CD4-positive, alpha-beta memory T cell (primary cell): ENCODE data around the gene GC. TPM values are rescaled to one million over a fixed set of nuclear protein-coding genes. Genes with fewer than 3 reads are reported as not detected.

Experiments
- CTCF ChIA-PET: fragments of 350-600 bp; sonication (Branson Sonifier 250); formaldehyde crosslinking; loops from one replicate; lab custom pipeline; 2021; ENCODE audit warnings: inconsistent platforms; ENCODE audit not compliant: partially characterized antibody; lab: Charles Lee
- POLR2A ChIA-PET: fragments of 350-600 bp; sonication (Branson Sonifier 250); formaldehyde crosslinking; loops from one replicate; lab custom pipeline; 2021; ENCODE audit not compliant: partially characterized antibody; lab: Charles Lee
- DNase-seq, 5 donors: peaks; one replicate each; pipeline versions ENCODE4 v3.0.0 to v3.0.0-alpha.2; 2020 to 2022; ENCODE audit warnings: mixed read lengths in 1 of 5
- H3K27ac ChIP-seq: one replicate; pipeline ENCODE4 v1.7.0; 2013; ENCODE audit warnings: low read depth, low read length
- H3K27me3 ChIP-seq: 2 replicates; pipeline ENCODE4 v1.7.0; 2013; ENCODE audit warnings: mild to moderate bottlenecking, low read length, moderate library complexity; ENCODE audit not compliant: insufficient read depth
- H3K36me3 ChIP-seq: 2 replicates; pipeline ENCODE4 v1.7.0; 2013; ENCODE audit warnings: mild to moderate bottlenecking, low read length, moderate library complexity; ENCODE audit not compliant: insufficient read depth
- H3K4me1 ChIP-seq: 2 replicates; pipeline ENCODE4 v1.7.0; 2013; ENCODE audit warnings: mild to moderate bottlenecking, low read length, moderate library complexity; ENCODE audit not compliant: insufficient read depth
- H3K4me3 ChIP-seq, 2 donors: one replicate each; pipeline ENCODE4 v1.7.0; 2013; ENCODE audit warnings: low read length in 2 of 2, mild to moderate bottlenecking in 1 of 2
- H3K9me3 ChIP-seq, 2 donors: one replicate each; pipeline ENCODE4 v1.7.0; 2013; ENCODE audit warnings: low read length in 2 of 2, control low read depth in 1 of 2; ENCODE audit not compliant: control insufficient read depth in 1 of 2
- H3K27ac Mint-ChIP-seq, 7 donors: one replicate each; pipeline ENCODE4 v1.8.0; 2020 to 2021; ENCODE audit warnings: mixed read lengths in 7 of 7, mild to moderate bottlenecking in 6 of 7, inconsistent platforms in 3 of 7, moderate library complexity in 3 of 7
- H3K27me3 Mint-ChIP-seq, 2 donors: one replicate each; pipeline ENCODE4 v1.8.0; 2020 to 2021; ENCODE audit warnings: mixed read lengths in 2 of 2
- H3K36me3 Mint-ChIP-seq, 2 donors: one replicate each; pipeline ENCODE4 v1.8.0; 2020 to 2021; ENCODE audit warnings: mixed read lengths in 2 of 2, inconsistent platforms in 1 of 2, mild to moderate bottlenecking in 1 of 2
- H3K4me1 Mint-ChIP-seq, 4 donors: one replicate each; pipeline ENCODE4 v1.8.0; 2020 to 2021; ENCODE audit warnings: mixed read lengths in 4 of 4, mild to moderate bottlenecking in 1 of 4
- H3K4me3 Mint-ChIP-seq, 8 donors: one replicate each; pipeline ENCODE4 v1.8.0; 2020 to 2021; ENCODE audit warnings: mixed read lengths in 8 of 8, mild to moderate bottlenecking in 7 of 8, moderate library complexity in 6 of 8, inconsistent platforms in 3 of 8
- H3K9me3 Mint-ChIP-seq, 8 donors: one replicate each; pipeline ENCODE4 v1.8.0; 2020 to 2021; ENCODE audit warnings: mixed read lengths in 8 of 8, mild to moderate bottlenecking in 5 of 8, inconsistent platforms in 3 of 8, moderate library complexity in 1 of 8
- intact Hi-C: fragments of 100-400 bp; cut with micrococcal nuclease; formaldehyde crosslinking; loops from one replicate; pipeline ENCODE4 v1.15.1; 2023
- polyA plus RNA-seq, 2 donors: library from polyadenylated mRNA; unstranded; fragments of 300-500 nt; fragmentation: Illumina TruSeq; gene quantifications; one replicate each; pipeline ENCODE4 v1.2.3, GENCODE V29; 2021
- total RNA-seq, 2 experiments: library from RNA; stranded (reverse); gene quantifications; one replicate each; pipeline ENCODE4 v1.2.3, GENCODE V29; 2021

GC gene
- total and polyA plus RNA-seq, 4 experiments from 2014 or later: not detected

DNA sequence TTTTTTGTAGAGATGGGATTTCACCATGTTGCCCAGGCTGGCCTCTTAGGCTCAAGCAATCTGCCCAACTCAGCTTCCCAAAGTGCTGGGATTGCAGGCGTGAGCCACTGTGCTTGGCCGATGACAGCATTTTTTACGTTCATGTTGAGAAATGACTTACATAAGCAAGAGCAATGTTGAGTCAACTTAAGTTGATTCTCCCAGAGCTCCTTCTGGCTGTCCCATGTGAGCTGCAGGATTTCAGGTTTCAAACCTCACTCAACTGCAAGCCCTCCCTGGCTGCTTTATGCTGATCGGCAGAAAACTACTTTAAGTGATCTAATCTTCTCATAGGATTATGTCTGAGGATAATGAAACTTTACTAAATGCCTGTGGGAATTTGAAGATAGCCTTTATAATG, 86.8 kb downstream of the GC start:
- H3K27me3 Mint-ChIP-seq: peaks cover 9 to 10% of the 10 kb centered on the region in 2 donors
- Histone ChIP-seq H3K4me3 (no peak overlapping the region), H3K36me3 (no peaks in the 10 kb centered on the region), H3K27me3 (no peaks in the 10 kb centered on the region), H3K9me3 (no peaks in the 10 kb centered on the region), H3K27ac (no peak overlapping the region), H3K4me1 (no peaks in the 10 kb centered on the region)
- H3K4me3 Mint-ChIP-seq: no peak overlapping the region
- H3K36me3 Mint-ChIP-seq: no peaks in the 10 kb centered on the region
- H3K27ac Mint-ChIP-seq: no peak overlapping the region
- intact Hi-C loops: no loop called here
- no peaks in the 10 kb centered on the region for H3K9me3 Mint-ChIP-seq
- DNase-seq: no peak
- no peaks in the 10 kb centered on the region for H3K4me1 Mint-ChIP-seq
- POLR2A ChIA-PET: no interaction called here
- CTCF ChIA-PET: no interaction called here

DNA sequence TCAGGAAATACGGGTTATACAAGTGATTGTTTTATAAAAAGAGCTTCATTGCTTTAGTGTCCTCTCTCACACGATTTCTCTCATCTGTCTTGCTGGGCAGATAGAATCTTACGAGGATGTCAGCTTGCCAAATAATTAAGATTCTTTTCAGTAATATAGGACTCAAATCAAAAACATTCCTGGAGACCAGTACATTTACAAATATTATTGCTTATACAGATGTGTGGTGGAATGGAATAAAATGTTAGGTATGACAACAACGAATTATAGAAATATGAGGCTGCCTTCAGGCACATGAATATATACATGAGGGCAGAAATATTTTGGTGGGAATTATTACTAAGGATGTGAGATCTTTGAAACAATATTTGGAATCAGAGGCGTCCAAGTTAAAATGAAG, 88.9 kb downstream of the GC start:
- Histone ChIP-seq H3K27me3 (no peaks in the 10 kb centered on the region), H3K4me1 (no peaks in the 10 kb centered on the region), H3K36me3 (no peaks in the 10 kb centered on the region), H3K9me3 (no peaks in the 10 kb centered on the region), H3K4me3 (no peak overlapping the region), H3K27ac (no peak overlapping the region)
- Mint-ChIP-seq H3K9me3 (no peaks in the 10 kb centered on the region), H3K36me3 (no peaks in the 10 kb centered on the region), H3K4me1 (no peaks in the 10 kb centered on the region), H3K4me3 (no peak overlapping the region), H3K27me3 (peaks cover 7 to 9% of the 10 kb centered on the region in 2 donors), H3K27ac (no peak overlapping the region)
- ChIA-PET POLR2A (no interaction called here), CTCF (no interaction called here)
- DNase-seq: no peak
- intact Hi-C loops: no loop called here

DNA sequence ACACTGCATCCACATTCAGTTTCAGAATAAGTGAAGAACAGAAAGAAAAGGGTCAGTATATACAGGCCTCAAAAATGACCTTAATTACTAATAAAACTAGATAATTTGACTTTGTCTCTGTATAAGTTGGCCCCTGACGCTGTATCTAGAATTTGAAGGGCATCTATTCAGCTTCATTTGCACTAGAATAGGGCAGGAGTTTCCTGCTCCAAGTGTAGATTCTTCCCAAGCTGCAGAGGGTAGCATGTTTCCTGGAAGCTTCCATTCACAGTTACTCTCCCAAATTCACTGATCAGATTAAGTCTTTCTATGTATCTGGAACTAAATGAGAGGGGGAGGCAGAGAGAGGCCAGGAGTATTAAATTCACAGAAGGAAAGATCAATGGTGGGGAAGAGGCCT, 90.9 kb downstream of the GC start:
- no peaks in the 10 kb centered on the region for H3K4me1 ChIP-seq
- peaks cover 11 to 18% of the 10 kb centered on the region in 2 donors for H3K27me3 Mint-ChIP-seq
- CTCF ChIA-PET: no interaction called here

DNA sequence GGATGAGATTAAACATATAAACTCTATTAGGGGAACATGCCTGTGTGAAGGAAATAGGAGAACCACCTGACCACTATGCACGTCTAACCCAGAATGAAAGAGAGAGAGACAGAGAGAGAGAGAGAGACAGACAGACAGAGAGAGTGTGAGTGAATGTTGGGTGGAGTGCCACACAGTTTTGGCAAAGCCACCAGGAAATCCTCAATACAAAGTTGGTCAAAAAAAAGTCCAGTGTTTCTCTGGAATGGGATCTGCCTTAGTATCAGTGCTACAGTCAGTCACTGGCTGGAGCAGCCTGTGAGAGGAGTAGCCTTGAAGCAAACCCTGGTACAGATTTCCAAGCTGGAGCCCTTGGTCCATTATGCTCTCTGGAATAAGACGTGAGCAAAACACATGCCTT, 91.7 kb downstream of the GC start:
- no peak overlapping the region for H3K4me3 Mint-ChIP-seq
- H3K27ac Mint-ChIP-seq: no peak overlapping the region
- H3K4me1 ChIP-seq: no peaks in the 10 kb centered on the region
- no peaks in the 10 kb centered on the region for H3K36me3 Mint-ChIP-seq
- POLR2A ChIA-PET: no interaction called here
- no peaks in the 10 kb centered on the region for H3K27me3 ChIP-seq
- no peaks in the 10 kb centered on the region for H3K36me3 ChIP-seq
- peak in 1 of 5 donors; percentile 30 for DNase-seq
- H3K9me3 Mint-ChIP-seq: peaks cover 0 to 2% (median 0%) of the 10 kb centered on the region in 8 donors
- CTCF ChIA-PET: no interaction called here
- peaks cover 7 to 20% of the 10 kb centered on the region in 2 donors for H3K27me3 Mint-ChIP-seq
- intact Hi-C loops: no loop called here
- H3K4me1 Mint-ChIP-seq: no peaks in the 10 kb centered on the region
- H3K4me3 ChIP-seq: no peak overlapping the region
- no peak overlapping the region for H3K27ac ChIP-seq
- H3K9me3 ChIP-seq: no peaks in the 10 kb centered on the region

More for the DNA sequence above, 90.9 kb downstream of the GC start:
- H3K27ac Mint-ChIP-seq: no peak overlapping the region
- H3K9me3 Mint-ChIP-seq: peaks cover 0 to 2% (median 0%) of the 10 kb centered on the region in 8 donors
- Histone ChIP-seq H3K27ac (no peak overlapping the region), H3K36me3 (no peaks in the 10 kb centered on the region), H3K27me3 (no peaks in the 10 kb centered on the region), H3K9me3 (no peaks in the 10 kb centered on the region), H3K4me3 (no peak overlapping the region)
- intact Hi-C loops: no loop called here
- H3K4me1 Mint-ChIP-seq: no peaks in the 10 kb centered on the region
- H3K36me3 Mint-ChIP-seq: no peaks in the 10 kb centered on the region
- DNase-seq: no peak
- POLR2A ChIA-PET: no interaction called here
- no peak overlapping the region for H3K4me3 Mint-ChIP-seq

Other genes with a start within 250 kb of the GC start
- gene NPFFR2, start 247.9 kb upstream of the GC start, total RNA-seq: not detected
- gene NPFFR2, start 247.9 kb upstream of the GC start, polyA plus RNA-seq: not detected